8988T (cell line): ENCODE measurements around the gene SEC14L3.
A peak's percentile ranks its signal among the peaks of the same experiment; 100 is the strongest.

ENCODE experiments used
- DNase-seq: peaks from one replicate; pipeline ENCODE4 v3.0.0; 2011

Gene SEC14L3

GRCh38 chr22:30471616-30472318, at the start of gene SEC14L3:
Gene SEC14L3 (minus strand): TSS chr22:30472017. CDS start chr22:30471958, 59 bp downstream.
- DNase-seq: no peak

GRCh38 chr22:30519842-30520425, 48.1 kb upstream of the SEC14L3 start:
- DNase-seq: no peak

GRCh38 chr22:30516731-30517130, 44.9 kb upstream of the SEC14L3 start:
- no peak for DNase-seq

GRCh38 chr22:30516273-30516672, 44.5 kb upstream of the SEC14L3 start:
- no peak for DNase-seq

GRCh38 chr22:30514252-30514651, 42.4 kb upstream of the SEC14L3 start:
- no peak for DNase-seq

- no peak for DNase-seq
These were observed 41.6 kb upstream of the SEC14L3 start for GRCh38 chr22:30513462-30513861.

GRCh38 chr22:30511911-30512310, 40.1 kb upstream of the SEC14L3 start:
- DNase-seq: no peak

GRCh38 chr22:30511109-30511508, 39.3 kb upstream of the SEC14L3 start:
- no peak for DNase-seq

GRCh38 chr22:30508216-30508615, 36.4 kb upstream of the SEC14L3 start:
- no peak for DNase-seq

GRCh38 chr22:30507670-30508069, 35.9 kb upstream of the SEC14L3 start:
- no peak for DNase-seq

GRCh38 chr22:30506507-30506968, 34.7 kb upstream of the SEC14L3 start:
- no peak for DNase-seq

GRCh38 chr22:30503551-30503950, 31.7 kb upstream of the SEC14L3 start:
- no peak for DNase-seq

GRCh38 chr22:30502911-30503310, 31.1 kb upstream of the SEC14L3 start:
- DNase-seq: no peak

- DNase-seq: no peak
These were observed 30.3 kb upstream of the SEC14L3 start for GRCh38 chr22:30502153-30502552.

GRCh38 chr22:30500628-30501027, 28.8 kb upstream of the SEC14L3 start:
- DNase-seq: no peak

GRCh38 chr22:30497466-30498150, 25.8 kb upstream of the SEC14L3 start:
- no peak for DNase-seq

- DNase-seq: no peak
These were observed 23.4 kb upstream of the SEC14L3 start for GRCh38 chr22:30495041-30495784.

- DNase-seq: no peak
These were observed 20.3 kb upstream of the SEC14L3 start for GRCh38 chr22:30492144-30492543.

GRCh38 chr22:30491381-30491780, 19.6 kb upstream of the SEC14L3 start:
- no peak for DNase-seq

GRCh38 chr22:30490399-30490798, 18.6 kb upstream of the SEC14L3 start:
- peak; percentile 38 for DNase-seq

GRCh38 chr22:30488121-30488520, 16.3 kb upstream of the SEC14L3 start:
- DNase-seq: no peak

GRCh38 chr22:30486661-30487115, 14.9 kb upstream of the SEC14L3 start:
- DNase-seq: no peak

- DNase-seq: no peak
These were observed 14.3 kb upstream of the SEC14L3 start for GRCh38 chr22:30486118-30486517.
